MM.1S (cell line): ENCODE measurements around the gene CACNA1D.

ENCODE experiments used
- EZH2phosphoT487 ChIP-seq: fragments of 300-600 bp; sonication (generic); IDR thresholded peaks from 2 replicates; pipeline ENCODE4 v1.6.1; 2018; ENCODE audit warnings: antibody characterized with exemption, low read length
- TF ChIP-seq, protein P1 (sequence below): fragments of 300-600 bp; sonication (generic); IDR thresholded peaks from 2 replicates; pipeline ENCODE4 v1.5.1; 2016; ENCODE audit warnings: antibody characterized with exemption, low read length, mixed read lengths

DNA sequence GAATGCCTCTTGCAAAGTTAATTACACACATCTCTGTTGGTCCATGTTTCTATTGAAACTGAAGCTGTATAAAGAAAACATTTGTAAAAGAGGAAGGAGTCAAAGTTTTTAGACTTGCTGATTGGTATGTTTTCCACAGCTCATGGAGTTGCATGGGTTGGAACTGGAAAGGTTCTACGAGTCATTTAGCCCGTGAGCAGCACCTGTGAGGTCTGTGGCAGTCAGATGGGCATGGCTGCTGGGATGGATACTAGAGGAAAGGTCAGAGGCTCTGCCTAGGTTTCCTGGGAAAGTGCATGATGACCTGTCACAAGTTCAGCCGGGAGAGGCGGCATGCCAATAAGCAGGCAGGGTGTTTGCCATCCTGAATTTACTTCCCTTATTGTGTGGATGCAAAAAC, 155.4 kb downstream of the CACNA1D start:
- TF ChIP-seq, protein P1, sequence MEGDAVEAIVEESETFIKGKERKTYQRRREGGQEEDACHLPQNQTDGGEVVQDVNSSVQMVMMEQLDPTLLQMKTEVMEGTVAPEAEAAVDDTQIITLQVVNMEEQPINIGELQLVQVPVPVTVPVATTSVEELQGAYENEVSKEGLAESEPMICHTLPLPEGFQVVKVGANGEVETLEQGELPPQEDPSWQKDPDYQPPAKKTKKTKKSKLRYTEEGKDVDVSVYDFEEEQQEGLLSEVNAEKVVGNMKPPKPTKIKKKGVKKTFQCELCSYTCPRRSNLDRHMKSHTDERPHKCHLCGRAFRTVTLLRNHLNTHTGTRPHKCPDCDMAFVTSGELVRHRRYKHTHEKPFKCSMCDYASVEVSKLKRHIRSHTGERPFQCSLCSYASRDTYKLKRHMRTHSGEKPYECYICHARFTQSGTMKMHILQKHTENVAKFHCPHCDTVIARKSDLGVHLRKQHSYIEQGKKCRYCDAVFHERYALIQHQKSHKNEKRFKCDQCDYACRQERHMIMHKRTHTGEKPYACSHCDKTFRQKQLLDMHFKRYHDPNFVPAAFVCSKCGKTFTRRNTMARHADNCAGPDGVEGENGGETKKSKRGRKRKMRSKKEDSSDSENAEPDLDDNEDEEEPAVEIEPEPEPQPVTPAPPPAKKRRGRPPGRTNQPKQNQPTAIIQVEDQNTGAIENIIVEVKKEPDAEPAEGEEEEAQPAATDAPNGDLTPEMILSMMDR: no peak
- TF ChIP-seq EZH2phosphoT487: no peak
